BE2C (cell line): Measurements from ENCODE around the gene KRT33A.

Source experiments
- DNase-seq: peaks from one replicate; pipeline ENCODE4 v3.0.0-alpha.2; 2020
- H3K27me3 ChIP-seq: fragments of 250-450 bp; sonication (Bioruptor Pico); 2 replicates; pipeline ENCODE4 v1.5.1; 2020; ENCODE audit warnings: mild to moderate bottlenecking
- H3K36me3 ChIP-seq: fragments of 250-450 bp; sonication (Bioruptor Pico); 2 replicates; pipeline ENCODE4 v1.5.1; 2020; ENCODE audit warnings: mild to moderate bottlenecking
- H3K4me1 ChIP-seq: fragments of 250-450 bp; sonication (Bioruptor Pico); 2 replicates; pipeline ENCODE4 v1.5.1; 2020
- H3K4me3 ChIP-seq: 2 replicates; pipeline ENCODE4 v1.5.1; 2011; ENCODE audit warnings: low read depth, low read length
- H3K9me3 ChIP-seq: fragments of 250-450 bp; sonication (Bioruptor Pico); 2 replicates; pipeline ENCODE4 v1.5.1; 2020
- TF ChIP-seq, protein P1 (sequence below): IDR thresholded peaks from 2 replicates; pipeline ENCODE4 v1.5.1; 2012; ENCODE audit warnings: mild to moderate bottlenecking, low read depth, low read length

Gene KRT33A

DNA sequence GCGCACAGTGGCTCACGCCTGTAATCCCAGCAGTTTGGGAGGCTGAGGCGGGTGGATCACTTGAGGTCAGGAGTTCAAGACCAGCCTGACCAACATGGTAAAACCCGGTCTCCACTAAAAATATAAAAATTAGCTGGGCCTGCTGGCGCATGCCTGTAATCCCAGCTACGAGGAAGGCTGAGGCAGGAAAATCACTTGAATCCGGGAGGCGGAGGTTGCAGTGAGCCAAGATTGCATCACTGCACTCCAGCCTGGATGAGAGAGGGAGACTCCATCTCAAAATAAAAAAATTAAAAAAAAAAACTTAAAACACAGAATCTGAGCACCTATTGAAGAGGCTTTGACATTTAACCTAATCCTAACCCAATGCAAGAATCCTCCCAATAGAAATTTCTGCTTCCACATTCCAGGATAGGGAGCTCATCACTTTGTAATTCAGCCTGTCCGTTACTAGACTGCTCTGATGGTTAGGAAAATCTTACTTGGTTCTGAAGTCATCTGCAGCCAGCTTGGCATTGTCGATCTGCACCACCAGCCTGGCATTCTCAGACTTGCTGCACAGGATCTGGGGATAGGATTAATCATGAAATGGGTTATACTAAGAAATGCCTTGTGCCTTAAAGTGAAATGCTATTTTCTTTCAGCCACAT is 16.9 kb upstream of the KRT33A start:
- Histone ChIP-seq H3K9me3 (no peaks in the 10 kb centered on the region), H3K27me3 (no peaks in the 10 kb centered on the region), H3K36me3 (no peaks in the 10 kb centered on the region), H3K4me3 (no peak overlapping the region), H3K4me1 (no peaks in the 10 kb centered on the region)
- TF ChIP-seq, protein P1, sequence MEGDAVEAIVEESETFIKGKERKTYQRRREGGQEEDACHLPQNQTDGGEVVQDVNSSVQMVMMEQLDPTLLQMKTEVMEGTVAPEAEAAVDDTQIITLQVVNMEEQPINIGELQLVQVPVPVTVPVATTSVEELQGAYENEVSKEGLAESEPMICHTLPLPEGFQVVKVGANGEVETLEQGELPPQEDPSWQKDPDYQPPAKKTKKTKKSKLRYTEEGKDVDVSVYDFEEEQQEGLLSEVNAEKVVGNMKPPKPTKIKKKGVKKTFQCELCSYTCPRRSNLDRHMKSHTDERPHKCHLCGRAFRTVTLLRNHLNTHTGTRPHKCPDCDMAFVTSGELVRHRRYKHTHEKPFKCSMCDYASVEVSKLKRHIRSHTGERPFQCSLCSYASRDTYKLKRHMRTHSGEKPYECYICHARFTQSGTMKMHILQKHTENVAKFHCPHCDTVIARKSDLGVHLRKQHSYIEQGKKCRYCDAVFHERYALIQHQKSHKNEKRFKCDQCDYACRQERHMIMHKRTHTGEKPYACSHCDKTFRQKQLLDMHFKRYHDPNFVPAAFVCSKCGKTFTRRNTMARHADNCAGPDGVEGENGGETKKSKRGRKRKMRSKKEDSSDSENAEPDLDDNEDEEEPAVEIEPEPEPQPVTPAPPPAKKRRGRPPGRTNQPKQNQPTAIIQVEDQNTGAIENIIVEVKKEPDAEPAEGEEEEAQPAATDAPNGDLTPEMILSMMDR: no peak
- no peak for DNase-seq

DNA sequence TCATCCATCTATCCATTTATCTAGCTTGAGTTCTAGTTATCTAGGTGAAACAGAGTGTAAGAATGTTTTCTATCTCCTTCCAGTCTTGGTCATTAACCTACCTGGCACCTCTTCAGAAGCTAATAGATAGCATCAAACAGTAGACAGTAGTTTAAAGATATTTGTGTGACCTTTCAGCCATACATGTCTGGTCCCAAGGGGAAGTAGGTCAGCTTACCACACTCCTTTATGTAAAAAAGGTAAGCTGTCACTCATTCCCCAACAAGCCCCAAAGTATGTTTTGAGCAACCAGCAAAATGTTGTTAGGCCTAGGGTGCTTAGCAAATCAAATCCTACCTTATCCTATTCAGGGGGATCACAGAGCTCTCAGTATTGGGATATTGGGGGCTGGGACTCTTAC is 15.4 kb upstream of the KRT33A start:
- DNase-seq: no peak
- H3K9me3 ChIP-seq: no peaks in the 10 kb centered on the region
- TF ChIP-seq, protein P1: no peak
- no peak overlapping the region for H3K4me3 ChIP-seq
- H3K4me1 ChIP-seq: no peaks in the 10 kb centered on the region
- H3K27me3 ChIP-seq: no peaks in the 10 kb centered on the region
- no peaks in the 10 kb centered on the region for H3K36me3 ChIP-seq

DNA sequence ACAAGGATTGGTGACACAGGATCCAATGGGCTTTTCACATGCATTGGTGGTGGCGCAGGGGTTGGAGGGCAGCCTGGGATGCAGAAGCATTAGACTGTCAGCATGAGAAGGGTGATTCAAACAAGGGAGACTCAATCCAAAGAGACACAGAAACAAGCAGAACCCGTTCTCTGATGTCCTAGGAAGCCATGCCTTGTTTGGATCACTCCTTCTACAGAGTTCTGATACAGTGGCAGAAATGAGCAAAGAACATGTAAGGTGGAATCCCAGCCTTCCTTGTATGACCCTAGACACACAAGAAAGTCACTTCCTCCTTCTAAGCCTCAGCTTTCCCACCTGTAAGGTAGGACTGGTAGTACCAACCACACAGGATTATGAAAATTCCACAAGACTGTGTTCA is 13.3 kb upstream of the KRT33A start:
- TF ChIP-seq, protein P1: no peak
- H3K4me1 ChIP-seq: no peaks in the 10 kb centered on the region
- DNase-seq: no peak
- no peaks in the 10 kb centered on the region for H3K27me3 ChIP-seq
- H3K9me3 ChIP-seq: no peaks in the 10 kb centered on the region
- no peak overlapping the region for H3K4me3 ChIP-seq
- H3K36me3 ChIP-seq: no peaks in the 10 kb centered on the region

DNA sequence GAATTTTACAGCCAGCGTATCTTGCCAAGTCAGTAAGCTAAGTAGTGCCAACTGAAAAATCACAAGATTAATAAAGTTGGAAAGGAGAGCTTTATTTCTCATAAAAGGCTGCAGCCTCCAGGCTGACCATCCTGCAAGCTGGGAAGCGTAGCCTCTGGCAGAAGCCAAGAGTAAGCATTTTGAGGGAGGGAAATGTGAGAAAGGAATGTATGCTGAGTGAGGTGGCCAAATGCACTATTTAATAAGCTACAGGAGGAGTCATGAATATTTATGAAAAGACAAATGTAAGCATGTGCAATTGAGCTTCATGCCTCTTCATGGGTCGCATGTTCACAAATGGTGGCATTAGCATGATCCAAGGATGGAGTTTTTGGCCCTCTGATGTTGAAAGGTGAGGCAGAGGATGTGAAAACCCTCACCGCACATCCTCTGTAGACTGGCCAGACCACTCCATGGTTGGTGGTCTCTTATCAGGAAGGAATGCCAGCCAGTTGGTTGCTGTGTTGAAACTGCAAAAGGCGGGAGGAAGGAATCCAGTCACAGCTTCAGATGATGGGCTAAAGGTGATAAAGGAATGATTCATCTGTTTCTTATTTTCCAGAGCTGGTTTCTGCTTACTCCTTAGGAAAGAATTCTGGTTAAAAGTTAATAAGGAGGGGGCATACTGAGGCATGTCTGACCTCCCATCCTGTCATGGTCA is 9.8 kb upstream of the KRT33A start:
- H3K27me3 ChIP-seq: peaks cover 8% of the 10 kb centered on the region
- no peak for DNase-seq
- no peak overlapping the region for H3K4me3 ChIP-seq
- no peaks in the 10 kb centered on the region for H3K36me3 ChIP-seq
- H3K9me3 ChIP-seq: no peaks in the 10 kb centered on the region
- no peaks in the 10 kb centered on the region for H3K4me1 ChIP-seq
- TF ChIP-seq, protein P1: no peak

DNA sequence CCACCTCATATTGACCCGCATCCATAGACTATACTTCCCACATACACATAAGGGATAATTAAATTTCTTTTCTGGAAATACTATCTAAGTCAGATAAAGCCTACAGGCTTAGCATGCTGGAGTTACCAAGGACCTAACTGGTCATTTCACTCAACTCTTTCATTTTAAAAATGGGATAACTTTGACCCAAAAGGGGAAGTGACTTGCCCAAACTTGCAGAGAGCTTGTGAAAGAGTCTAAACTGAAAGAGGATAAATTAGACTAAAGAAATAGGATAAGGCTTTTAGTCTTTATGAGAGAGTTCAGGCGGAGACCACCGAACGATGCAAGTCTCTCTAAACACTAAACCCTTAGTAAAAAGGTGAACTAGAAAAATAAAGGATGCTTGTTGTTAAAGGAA is 3.9 kb upstream of the KRT33A start:
- Histone ChIP-seq H3K4me1 (no peaks in the 10 kb centered on the region), H3K27me3 (peaks cover 23% of the 10 kb centered on the region), H3K36me3 (no peaks in the 10 kb centered on the region), H3K4me3 (no peak overlapping the region), H3K9me3 (no peaks in the 10 kb centered on the region)
- TF ChIP-seq, protein P1: no peak
- DNase-seq: no peak
